Activated CD8-positive, alpha-beta memory T cell treated with anti-CD3 and anti-CD28 coated beads, Interleukin-2, amount 50 U/mL, for 1 hour (primary cell): Measurements from ENCODE around the gene MAP3K21.

ENCODE experiments used
- DNase-seq: peaks from one replicate; pipeline ENCODE4 v3.0.0-alpha.2; 2020; ENCODE audit errors: extremely low read depth

The MAP3K21 gene

GRCh38 chr1:233326319-233326718 lies 1.2 kb upstream of the MAP3K21 start:
- DNase-seq: no peak

- peak; percentile 70 for DNase-seq
Observed at GRCh38 chr1:233326811-233327650, 493 bp upstream of the MAP3K21 start.

GRCh38 chr1:233328142-233328921 lies 808 bp downstream of the MAP3K21 start:
- no peak for DNase-seq

GRCh38 chr1:233331676-233332519 lies 4.4 kb downstream of the MAP3K21 start:
- no peak for DNase-seq

GRCh38 chr1:233333086-233333485 lies 5.6 kb downstream of the MAP3K21 start:
- no peak for DNase-seq

GRCh38 chr1:233334092-233334491 lies 6.6 kb downstream of the MAP3K21 start:
- DNase-seq: no peak

- no peak for DNase-seq
Observed at GRCh38 chr1:233336554-233337456, 9.3 kb downstream of the MAP3K21 start.

GRCh38 chr1:233337505-233337904 lies 10.0 kb downstream of the MAP3K21 start:
- DNase-seq: no peak

GRCh38 chr1:233338102-233338501 lies 10.6 kb downstream of the MAP3K21 start:
- DNase-seq: no peak

DNA sequence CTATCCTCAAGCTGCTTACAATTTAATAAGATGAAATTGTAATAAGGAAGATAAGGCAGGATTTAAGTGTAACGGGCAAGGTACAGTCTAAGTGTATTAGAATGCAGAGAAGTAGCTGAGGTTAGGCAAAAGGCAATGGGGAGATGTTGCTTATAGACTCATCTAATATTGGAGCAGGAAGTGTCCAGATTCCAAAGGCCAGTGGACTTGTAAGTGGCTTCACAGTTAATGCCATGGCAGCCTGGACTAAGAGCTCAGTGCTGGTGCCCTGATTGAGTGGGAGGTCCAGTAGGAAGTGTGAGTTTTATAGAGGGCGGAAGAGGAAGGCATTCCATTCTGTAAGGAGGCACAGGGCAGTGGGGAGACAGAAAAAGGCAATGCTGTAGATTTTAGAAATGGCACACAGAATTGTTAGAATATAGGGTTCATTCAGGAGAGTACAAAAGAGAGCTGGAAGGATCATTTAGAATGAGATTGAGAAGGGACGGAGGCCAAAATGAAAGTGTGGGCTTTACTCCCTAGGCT lies 12.6 kb downstream of the MAP3K21 start:
- DNase-seq: no peak

DNA sequence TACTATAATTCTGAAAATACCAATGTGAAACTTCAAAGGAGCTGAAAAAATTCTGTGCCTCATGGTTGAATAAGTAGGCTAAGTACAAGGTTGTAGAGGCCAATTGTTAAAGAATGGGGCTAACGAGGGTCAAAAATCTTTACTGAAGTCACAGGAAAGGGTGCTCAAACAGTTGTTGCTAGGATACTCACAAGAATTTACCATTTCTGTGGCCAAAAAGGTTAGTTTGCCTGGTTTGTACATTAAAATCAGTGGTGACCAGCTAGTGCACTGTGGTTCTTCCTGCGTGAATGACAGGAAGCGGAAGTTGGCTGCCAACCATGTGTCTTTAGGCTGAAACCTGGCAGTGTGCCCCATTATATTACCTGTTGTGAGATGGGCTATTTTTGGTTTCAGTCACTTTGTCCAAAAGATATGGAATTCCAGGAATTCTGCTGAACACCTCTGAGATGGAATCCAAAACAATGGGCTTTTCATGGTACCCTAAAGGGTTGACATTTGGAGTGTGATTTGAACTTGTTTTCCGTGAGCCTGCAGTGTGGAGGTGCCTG lies 13.5 kb downstream of the MAP3K21 start:
- DNase-seq: no peak

GRCh38 chr1:233342086-233342485 lies 14.6 kb downstream of the MAP3K21 start:
- no peak for DNase-seq

DNA sequence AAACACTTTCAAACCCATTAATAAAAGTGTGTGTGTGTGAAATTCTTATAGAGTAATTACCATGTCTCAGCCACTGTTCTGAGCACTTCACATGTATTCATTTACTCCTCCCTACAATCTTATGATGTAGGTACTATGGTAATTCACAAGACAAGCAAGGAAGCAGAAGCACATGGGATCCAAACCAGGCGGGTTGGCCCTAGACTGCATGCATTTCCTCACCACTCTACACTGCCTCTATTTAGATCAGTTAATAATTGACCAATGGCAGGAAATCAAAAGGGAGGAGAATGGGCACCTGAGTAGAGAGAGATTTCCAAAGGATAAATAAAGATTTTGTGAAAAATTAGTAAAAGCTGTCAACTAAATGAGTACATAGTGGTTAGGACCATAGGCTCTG lies 15.7 kb downstream of the MAP3K21 start:
- no peak for DNase-seq

GRCh38 chr1:233347338-233347737 lies 19.8 kb downstream of the MAP3K21 start:
- DNase-seq: no peak

DNA sequence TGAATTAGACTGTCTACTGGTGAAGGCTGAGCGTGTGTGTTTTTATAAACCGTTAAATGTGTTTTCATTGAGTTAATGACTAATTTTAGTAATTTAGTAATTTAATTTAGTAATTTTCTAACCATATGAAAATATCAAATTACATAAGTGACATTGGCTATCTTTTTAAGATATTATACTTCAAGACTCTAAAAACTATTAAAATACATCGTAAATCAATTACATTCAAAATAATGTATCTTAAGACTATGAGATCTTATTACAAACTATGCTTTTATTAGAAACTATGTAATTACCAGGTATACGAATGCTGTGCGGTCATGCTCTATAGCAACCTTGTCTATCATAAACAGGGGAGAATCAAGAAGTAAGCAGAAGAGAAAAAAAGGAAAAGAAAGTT lies 21.6 kb downstream of the MAP3K21 start:
- DNase-seq: no peak

DNA sequence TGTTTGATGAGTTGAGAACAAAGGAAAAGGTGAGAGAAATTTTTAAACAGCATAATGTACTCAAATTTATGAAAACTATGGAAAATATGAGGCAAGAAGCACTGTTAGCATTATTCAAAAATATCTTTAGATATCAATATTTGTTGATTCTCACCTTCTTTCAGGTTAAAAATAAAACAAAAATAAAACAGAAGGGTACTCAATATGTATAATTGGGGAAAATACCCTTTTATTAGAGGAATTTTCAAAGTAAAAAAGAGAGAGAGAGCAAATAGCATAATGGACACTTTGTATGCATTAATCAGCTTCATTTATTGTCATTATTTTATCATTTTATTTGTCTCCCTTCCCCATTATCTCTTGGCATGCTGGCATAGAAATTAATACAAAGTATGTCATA lies 27.5 kb downstream of the MAP3K21 start:
- no peak for DNase-seq

- no peak for DNase-seq
Observed at GRCh38 chr1:233355841-233356704, 28.5 kb downstream of the MAP3K21 start.

GRCh38 chr1:233356705-233356987 lies 29.1 kb downstream of the MAP3K21 start:
- DNase-seq: no peak

DNA sequence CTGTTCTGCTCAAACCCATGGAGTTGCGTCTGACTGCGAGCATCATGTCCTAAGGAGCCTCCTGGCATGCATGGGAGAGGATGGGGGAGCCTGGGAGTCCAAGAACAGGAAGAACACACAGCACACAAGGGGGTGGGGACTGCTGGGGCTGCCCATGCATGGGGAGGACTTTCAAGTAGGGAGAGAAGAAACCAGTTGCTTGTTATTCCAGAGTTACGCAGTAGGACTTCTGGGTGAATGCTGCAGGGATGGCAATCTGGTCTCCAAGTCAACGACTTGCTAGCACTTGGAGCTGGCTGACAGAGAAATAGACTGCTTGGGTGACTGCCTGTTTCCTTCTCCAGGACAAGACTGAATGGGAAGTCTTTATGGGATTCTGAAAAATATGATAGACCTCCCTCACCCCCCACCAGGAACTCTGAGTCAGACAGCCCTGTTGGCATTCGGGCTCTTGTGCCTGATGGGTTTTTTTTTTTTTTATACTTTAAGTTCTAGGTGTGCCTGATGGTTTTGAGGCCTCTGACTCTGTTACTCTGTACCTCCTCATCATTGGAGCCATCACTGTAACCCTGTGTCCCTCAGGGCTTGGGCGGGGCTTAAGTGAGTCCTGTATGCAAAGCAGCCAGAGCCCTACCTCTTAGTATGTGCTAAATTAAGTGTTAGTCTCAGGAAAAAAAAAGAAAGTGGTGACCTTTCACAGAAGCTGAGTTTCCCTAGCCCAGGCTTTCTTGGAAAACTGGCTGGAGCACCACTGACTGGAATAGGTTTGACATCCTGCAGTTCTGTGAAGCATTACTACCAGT lies 30.3 kb downstream of the MAP3K21 start:
- no peak for DNase-seq
